ENCODE measurements around the gene KCNA5. TPM values are rescaled to one million over a fixed set of nuclear protein-coding genes. Genes with fewer than 3 reads are reported as not detected.

KCNA5 gene
- total RNA-seq: not detected in 2 replicates

DNA sequence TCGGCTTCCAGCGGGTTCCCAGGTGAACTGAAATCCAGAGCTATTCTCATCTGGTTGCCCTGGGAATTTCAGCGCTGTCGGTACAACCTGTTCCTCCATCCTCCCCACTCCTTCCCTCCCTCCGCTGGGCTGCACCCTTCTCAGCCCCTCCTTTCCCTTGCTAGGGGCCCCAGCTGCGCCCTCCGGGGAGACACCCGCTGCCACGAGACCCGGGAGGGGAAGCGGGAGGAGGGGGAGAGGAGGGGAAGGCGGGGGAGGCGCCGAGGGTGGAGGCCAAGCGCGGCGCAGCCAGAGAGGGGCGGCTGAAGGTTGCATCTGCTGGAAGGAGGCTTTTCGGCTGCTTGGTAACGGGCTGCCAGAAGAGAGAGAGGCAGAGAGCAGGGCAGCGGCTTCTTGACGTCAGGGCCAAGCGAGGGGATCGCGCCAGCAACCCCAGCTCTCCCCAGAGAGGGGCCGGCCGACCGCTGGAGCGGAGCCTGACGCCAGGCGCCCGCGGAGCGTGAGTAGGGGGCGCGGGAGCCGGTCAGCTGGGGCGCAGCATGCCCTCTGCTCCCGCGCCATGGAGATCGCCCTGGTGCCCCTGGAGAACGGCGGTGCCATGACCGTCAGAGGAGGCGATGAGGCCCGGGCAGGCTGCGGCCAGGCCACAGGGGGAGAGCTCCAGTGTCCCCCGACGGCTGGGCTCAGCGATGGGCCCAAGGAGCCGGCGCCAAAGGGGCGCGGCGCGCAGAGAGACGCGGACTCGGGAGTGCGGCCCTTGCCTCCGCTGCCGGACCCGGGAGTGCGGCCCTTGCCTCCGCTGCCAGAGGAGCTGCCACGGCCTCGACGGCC is at the start of gene KCNA5:
KCNA5 (plus strand) TSS at position 291 of the 831 bp plus-strand sequence; CDS start at position 560, 269 bp downstream.

Other genes starting within 250 kb of the KCNA5 start
- under 0.01 TPM in 2 replicates for gene KCNA1, start 134.0 kb upstream of the KCNA5 start, total RNA-seq

Data from dermis lymphatic vessel endothelial cell (primary cell).